ENCODE results near the gene SCRN2. TPM values are rescaled to one million over a fixed set of nuclear protein-coding genes. Genes with fewer than 3 reads are reported as not detected.

Gene SCRN2
- total RNA-seq (2014; rRNA removed; shearing (Covaris generic)) = 24.9 and 25.6 TPM in 2 replicates
- polyA plus RNA-seq (2014; cell fraction: nucleus; rRNA removed) = 156 and 170 TPM in 2 replicates

DNA sequence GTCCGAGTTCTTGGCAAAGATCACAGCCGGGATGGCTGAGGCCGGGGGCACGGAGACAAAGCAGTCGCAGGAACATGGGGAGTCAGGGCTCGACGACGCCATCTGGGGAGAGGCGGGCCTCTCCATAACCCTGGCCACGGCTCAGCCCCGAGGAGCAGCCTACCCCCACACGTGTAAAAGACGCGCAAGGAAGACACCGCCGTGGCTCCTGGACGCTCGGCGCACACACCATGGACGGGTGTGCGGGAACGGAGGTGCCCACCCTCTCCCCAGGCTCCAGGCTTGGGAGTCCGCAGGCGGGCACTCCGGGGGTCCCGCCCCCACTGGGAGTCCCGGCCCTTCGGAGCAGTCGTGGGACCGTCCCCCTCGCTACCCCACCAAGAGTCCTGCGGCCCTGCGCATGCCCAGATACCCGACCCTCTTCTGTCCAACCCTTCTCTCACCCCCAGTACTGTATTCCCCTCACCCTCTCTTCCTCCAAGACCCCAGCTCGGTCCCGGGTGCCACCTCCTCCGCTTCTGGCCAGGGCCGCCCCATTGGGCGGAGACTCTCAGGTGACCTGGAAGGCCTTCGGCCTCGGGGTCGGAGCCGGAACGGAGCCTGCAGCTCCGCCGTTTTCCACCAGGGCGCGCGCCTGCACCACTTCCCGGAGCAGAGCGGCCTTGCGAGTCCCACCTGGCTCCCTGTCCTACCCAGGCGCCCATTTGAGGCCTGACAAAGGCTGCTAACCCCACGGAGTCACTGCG lies at the start of gene SCRN2:
TSS of gene SCRN2 (minus strand) at position 532 of the 746 bp plus-strand sequence. CDS start at position 102, 430 bp downstream.
- DNase-seq (ENCODE audit: extremely low read depth, low read depth) = peak; percentile 82

DNA sequence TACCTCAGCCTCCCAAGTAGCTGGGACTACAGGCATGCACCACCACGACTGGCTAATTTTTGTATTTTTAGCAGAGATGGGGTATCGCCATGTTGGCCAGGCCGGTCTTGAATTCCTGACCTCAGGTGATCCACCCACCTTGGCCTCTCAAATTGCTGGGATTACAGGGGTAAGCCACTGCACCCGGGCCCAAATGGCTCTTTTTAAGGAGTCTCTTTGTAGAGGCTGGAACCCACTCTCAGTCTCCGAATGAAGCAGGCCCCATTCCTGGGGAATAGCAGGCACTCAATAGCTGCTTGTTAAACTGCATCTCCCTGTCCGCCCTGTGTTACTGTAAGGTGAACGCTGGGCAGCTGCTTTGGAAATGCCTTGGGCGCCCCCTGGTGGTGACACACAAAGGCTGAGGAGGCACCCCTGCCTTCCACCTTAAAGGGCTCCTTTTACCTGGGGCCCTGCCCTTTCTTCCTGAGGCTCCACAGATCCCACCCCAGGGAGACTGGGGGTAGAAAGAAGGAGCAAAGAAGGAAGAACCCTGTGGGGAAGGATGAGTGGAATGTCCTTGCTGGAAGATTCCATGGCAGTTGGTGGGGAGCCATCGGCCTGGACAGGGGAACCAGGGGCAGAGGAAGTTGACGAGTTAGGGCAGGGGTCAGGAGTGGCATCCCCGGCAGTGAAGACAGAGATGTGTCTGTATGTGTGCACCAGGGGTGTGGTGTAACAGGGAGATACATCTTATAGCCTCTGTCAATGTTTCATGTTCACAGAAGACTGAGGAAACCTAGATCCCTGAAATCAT lies 48.9 kb upstream of the SCRN2 start:
- peak; percentile 80 for DNase-seq (ENCODE audit: extremely low read depth, low read depth)

DNA sequence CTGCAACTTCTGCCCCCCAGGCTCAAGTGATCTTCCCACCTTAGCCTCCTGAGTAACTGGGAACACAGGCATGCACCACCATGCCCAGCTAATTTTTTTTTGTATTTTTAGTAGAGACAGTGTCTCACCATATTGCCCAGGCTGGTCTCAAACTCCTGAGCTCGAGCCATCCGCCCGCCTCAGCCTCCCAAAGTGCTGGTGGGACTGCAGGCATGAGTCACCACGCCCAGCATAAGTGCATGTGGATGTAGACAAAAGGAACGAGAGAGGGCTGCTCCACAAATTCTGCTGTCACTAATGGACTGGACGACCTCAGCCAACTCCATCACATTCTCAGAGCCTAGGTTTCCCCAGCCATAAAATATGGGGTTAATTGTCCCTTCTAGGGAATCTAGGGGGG lies 47.2 kb upstream of the SCRN2 start:
- no peak for DNase-seq (ENCODE audit: extremely low read depth, low read depth)

DNA sequence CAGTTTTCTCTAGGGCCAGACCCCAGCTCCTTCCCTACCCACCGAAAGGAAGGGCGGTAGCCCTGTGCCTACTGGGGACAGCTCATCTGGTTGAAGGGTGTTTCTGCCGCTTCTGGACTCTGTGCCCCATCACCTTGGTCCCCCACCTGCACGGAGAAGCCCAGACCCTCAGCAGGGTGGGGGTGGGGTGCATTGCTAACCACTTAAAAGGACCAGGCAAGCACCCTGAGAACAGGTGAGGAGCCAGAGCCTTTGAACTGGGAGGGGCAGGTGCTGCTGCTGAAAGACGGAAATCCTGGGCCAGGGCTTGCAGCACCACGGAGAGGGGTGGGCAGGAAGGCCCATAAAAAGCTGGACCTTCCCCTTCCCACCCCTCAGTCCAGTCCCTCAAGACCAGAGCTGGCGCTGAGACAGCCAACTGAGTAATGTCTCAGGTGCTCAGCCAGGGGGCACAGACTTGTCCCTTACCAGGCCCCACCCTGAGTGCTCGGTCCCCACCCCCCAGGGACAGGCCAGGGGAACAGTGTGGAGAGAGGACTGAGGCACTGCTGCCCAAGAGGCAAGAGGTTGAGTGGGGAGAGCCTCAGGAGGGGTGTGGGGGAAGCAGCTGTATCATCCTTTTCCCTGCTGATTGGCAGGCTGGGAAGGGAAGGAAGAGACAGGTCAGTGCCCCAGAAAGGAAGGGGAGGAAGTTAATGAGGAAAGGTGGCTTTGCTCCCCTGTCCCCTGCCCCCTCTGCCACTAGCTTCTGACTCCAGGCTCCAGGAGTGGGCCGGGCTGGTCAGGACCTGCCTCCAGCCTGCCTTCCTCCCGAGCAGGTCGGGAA lies 44.0 kb upstream of the SCRN2 start:
- DNase-seq (ENCODE audit: extremely low read depth, low read depth) = no peak

DNA sequence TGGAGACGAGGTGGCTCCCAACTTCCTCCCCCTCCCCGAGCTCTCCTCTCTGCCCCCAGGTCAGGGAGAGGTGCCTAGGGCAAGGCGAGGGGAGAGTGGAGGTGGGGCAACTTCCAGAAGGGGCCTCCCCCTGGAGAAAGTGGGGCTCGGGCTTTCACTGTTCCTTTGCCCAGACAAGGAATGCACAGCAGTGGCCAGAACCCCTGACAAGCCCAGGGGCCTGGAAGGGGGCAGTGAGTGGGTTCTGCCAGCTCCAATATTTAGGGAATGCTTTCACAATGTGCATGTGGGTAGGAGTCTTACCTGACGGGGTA lies 43.3 kb upstream of the SCRN2 start:
- no peak for DNase-seq (ENCODE audit: extremely low read depth, low read depth)

DNA sequence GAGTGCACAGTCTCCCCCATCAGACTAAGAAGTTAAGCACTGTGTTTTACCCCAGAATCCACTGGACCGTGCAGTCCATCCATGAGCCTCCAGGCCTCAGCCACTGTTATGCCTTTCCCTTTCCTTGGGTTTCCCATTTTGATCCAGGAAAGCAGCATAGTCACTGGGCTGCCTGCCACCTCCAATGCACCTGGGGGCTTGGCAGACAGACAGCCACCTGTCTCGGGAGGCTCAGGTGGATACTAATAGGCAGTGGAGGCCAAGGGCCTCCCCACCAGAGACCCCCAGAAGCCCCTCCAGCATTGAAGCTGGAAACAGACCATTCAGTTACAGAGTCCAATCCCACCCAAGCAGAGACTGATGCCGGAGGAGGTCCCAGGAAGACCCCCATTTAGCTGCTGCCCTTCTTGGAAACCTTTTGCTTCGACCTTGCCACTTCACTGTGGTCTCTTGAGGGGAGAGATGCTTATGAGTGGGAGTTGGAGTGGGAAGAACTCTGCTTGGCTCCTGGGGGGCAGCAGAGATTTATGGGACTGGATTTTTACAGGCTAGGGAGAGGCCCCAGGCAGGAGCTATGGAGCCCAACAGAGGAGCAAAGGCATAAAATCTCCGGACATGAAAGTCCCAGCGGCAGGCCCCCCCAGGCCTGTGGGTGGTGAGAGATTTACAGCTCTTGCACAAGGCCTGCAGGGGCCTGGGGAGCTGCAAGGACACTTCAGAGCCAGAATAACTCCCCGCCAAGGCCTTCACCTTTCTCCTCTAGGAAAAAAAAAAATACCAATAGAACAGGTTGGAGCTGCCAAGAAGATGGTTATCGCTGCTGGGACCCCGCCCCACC lies 42.7 kb upstream of the SCRN2 start:
- no peak for DNase-seq (ENCODE audit: extremely low read depth, low read depth)

DNA sequence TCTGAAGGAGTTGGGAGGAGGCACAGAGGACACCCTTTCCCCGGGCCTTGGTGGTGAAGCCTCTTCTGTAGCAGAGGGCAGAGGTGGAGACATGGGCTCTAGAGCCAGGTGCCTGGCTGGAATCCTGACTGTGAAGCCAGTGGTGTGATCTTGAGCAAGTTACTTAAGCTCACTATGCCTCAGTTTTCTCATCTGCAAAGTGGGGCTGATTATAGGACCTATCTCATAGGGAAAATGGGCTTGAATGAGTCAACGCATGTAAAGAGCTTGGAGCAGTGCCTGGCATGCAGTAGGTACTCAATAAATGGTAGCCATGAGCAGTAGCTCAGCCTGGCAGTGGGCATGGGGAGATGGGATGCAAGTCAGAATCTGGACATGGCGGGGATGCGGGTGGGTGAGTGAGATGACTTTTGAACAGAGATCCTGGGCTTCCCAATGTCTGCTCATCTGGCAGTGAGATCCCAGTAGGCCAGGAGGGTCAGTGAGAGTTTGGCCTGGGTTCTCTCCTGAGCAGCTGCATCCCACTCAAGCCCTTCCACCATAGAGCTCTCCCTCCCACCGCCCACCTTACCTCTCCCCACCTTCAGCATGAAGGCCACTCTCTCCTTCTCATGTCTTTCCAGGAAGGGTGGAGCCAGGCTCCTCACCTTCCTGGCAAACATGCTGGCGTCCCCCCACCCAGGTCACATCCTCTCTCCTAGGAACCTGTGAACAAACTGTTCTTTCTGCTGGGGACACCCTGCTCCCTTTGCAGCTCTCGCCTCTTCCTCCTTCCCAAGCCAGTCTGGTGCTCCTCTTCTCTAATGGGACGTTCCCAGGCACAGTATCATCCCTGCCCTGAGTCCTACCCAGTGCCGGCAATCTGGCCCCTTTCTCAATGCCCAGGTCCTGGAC lies 41.9 kb upstream of the SCRN2 start:
- no peak for DNase-seq (ENCODE audit: extremely low read depth, low read depth)

DNA sequence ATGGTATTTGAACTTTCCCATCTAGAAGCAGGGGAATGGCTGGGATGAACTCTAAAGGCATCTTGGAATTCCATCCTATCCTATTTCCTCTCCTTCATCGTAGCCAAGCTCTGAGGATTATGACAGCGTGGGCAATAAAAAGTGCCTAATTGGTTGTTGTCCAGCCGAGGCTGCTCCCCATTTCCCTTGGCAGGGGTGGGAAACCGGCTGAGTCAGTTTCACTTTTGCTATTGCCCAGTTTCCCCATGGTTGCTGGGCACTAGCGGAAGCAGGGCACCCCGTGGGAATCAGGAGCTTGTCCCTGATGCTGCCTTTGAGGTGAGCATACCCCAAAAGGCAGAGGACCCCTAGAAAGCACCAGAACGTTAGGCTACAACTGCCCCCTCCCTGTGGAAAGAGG lies 41.2 kb upstream of the SCRN2 start:
- no peak for DNase-seq (ENCODE audit: extremely low read depth, low read depth)

DNA sequence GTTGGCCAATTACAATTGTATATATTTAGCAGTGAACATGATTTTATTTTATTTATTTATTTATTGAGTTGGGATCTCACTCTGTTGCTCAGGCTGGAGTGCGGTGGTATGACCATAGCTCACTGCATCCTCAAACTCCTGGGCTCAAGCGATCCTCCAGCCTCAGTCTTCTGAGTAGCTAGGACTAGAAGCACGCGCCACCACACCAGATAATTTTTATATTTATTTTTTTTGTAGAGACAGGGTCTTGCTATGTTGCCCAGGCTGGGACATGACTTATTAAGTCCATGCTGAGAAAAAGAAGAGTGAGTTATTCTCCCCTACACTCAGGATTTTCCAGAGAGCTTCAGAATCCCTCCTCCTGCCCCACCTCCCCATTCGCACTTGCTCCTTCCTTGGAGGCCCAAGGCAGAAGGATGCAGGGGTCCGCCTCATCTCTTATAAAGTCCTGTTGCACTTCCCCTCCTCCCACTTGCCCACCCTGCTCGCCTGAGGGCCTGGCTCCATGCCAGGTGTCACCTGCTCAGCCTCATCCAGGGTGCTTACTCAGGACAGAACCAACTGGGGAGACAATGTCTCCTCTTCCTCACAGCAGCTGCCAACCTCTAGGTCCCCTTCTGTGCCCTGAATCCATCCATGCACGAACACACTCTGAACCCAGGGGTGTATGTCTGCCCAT lies 38.8 kb upstream of the SCRN2 start:
- no peak for DNase-seq (ENCODE audit: extremely low read depth, low read depth)

DNA sequence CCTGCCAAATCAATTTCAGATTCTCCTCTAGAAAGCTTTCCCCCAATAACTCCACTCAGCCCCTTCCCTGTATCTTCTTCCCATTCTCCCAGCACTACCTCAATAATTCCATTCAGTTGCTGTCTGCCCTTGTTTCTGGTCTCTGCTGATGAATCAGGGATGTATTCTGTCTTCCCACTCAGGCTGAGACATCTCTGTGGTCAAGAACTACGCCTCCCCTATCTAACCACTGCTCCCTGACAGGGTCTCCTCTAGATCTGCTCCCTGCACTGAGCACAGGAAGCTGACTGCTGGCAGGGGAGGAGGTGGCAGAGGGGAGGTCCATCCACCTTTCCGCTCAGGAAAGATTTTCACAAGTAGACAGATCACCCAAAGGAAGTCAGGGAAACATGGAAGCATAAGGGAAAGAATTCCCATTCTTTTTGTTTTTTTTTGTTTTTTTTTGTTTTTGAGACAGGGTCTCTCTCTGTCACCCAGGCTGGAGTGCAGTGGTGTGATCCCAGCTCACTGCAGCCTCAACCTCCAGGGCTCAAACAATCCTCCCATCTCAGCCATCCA lies 38.0 kb upstream of the SCRN2 start:
- no peak for DNase-seq (ENCODE audit: extremely low read depth, low read depth)

DNA sequence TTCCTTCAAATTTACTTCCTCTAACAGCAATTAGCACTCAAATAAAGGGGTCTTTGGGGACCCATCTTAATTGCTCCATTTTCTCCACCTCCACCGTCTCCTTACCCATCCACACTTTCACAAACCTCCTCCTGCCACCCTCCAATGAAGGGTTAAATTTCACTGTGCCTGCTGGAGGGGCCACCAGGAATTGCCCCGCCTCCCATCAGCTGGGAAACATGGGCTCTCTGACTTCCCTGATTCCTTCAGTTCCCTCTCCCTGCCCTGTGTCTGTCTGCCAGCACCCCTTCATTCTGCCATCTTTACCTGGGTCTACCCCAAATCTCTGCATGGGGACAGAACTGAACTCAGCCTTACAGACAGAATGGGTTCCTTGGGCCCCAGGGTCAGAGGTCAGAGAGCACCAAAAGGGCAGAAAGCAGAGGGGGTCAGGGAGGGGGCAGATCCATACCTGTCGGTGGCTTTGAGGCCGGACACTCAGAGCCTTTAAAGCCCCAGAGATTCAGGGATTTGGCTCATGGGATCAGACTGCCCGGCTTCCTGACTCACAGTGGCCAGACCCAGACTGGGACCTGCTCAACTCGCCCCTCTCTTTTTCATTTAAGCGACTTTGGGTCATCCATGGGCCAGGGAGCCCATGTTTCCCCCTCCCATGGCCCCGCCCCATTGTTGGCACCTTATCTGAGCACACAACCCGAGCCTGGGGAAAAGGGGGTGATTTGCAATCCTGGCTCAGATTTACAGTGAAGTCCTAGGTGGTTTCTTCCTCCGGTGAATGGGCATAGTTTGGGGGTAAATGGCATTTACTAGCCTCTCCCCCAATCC lies 37.3 kb upstream of the SCRN2 start:
- DNase-seq (ENCODE audit: extremely low read depth, low read depth) = no peak

DNA sequence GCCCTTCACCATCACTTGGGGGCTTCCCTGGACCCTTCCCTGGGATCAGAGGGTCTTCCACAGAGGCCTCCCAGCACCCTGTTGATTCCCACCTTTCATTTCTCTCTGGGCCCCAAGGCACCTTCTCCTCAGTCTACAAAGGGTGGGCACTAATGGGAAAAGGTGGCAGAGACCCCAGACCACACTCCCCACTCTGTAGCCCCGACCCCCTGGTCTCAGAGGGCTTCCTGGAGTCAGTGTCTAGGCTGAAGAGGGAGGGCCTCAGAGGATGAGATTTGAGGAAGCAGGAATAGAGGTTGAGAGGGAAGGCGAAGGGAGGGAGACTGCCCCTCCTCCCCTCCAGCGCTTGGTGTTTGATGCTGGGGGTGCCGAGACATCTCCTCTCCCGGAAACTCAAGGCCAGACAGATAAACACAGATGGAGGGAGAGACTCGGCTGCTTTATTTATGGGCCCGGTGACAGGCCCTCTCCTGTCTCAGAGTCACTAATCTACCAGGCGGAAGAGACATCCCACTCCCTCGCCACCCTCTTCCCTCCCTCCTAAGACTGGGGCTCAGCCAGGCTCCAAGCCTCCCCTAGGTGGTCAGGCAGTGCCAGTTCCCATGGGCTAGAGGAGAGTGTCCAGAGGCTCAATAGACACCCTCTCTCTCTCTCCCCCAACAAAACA lies 36.4 kb upstream of the SCRN2 start:
- DNase-seq (ENCODE audit: extremely low read depth, low read depth) = no peak

DNA sequence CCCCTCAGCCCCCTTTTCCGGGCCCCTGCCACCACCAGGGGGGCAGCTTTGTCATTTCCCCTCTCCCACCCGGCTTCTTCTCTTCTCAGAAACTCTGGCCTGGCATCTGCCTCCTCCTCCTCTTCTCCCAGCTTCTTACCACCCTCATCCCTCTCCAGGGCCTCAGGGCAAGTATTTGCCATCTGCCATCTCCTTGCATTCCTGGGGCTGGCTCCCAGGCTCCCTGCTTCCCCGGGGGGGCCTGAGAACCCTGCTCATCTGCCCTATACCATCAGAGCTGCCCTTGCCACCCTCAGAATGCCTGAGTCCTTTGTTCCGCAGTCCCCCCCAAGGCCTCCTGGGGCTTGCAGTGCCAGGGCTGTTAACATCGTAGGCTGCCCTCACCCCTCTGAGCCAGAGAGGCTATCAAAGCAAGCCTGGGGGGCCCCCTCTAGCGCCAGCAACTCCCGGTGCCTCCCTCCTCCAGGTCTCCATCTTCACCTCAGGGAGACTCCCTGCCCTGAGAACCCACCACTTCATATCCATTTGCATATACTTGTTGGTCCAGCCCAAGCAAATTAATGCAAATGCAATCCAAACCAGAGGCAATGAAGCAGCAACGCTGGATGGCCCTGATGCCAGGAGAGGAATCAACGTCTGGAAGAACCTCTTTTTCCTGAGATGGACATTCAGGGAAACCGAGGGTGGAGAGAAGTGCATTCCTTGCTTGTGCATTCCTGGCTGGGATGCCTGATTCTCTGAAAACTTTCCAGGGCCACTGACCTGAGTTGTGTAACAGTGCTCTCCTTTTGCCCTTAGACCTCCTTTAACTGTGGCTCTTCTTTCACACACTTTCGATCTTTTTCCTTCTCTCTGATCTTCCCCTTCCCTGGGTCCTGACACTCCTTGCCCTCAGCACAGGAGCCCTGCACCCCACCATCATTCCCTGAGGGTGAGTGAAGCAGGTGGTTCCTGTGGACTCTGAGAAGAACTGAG lies 34.2 kb upstream of the SCRN2 start:
- DNase-seq (ENCODE audit: extremely low read depth, low read depth) = no peak

DNA sequence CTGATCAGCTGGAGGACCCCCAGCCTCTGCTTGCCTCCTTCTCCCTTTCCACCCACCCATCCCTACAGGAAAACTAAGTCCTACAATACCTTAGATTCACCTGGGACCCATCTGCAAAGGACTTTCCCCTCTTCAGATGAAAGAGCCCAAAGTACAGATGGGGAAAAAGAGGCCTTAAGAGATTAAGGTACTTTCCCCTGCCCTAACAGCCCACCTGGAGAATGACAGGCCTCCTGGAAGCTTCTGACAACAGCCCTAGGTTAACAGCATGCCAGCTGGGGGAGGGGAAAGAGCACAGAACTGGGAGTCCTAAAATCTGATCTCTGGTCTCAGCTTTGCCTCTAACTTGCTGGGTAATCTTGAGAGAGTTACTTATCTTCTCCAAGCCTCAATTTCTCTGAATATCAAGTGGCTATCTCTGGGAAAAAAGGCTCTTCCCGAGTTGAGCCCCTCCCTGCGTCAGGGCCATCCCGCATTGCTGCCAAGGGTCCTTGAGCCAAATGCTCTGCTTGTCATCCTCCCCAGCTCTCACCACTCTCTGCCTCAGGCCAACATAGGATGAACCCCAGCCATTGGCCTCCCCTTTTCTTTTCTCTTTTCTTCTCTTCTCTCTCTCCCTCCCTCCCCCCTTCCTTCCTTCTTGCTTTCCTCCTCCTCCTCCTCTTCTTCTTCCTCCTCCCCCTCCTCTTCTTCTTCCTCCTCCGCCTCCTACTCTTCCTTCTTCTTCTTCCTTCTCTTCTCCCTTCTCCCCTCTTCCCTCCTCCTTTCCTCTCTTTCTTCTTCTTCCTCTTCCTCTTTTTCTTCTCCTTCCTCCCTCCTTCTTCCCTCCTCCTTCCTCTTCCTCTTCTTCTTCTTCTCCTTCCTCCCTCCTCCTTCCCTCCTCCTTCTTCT lies 32.4 kb upstream of the SCRN2 start:
- no peak for DNase-seq (ENCODE audit: extremely low read depth, low read depth)

DNA sequence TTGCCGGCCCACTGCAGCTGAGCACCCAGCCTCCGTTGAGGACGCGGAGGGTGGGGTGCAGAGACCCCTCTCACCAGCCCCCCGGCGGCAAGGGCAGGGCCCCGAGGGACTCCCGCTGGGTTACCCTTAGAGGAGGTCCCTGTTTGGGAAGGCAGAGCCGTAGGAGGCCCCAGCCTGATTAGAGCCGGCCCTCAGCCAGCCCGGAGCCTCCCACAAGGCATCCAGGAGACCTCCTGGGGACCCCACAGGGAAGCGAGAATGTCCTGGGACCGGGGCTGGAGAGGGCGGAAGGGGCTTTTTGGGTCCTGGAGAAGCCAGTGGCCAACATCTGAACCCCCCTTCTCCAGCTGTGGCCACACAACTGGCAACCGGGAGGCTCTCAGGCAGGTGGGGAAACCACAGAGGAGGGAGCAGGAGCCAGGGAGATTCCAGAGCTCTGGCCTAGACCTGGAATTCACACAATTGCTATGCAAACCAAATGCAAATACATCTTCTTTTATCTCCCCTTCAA lies 31.6 kb upstream of the SCRN2 start:
- no peak for DNase-seq (ENCODE audit: extremely low read depth, low read depth)
